HG03378 (cell line): ENCODE measurements around the gene KIAA1217.
"Not testable (repeated sequence)": the region's sequence is repeated elsewhere in the genome, so short reads cannot be mapped to it uniquely, and the experiment has no call there.

Experiments used
- ATAC-seq: cut with Tn5 transposase; IDR thresholded peaks from one replicate; pipeline ENCODE4 v1.9.1; 2021; ENCODE audit warnings: mild to moderate bottlenecking, moderate library complexity; ENCODE audit not compliant: unreplicated experiment

Gene KIAA1217

GRCh38 chr10:24337723-24338122 is 128.8 kb downstream of the KIAA1217 start:
- not testable (repeated sequence) for ATAC-seq

GRCh38 chr10:24339387-24339786 is 130.4 kb downstream of the KIAA1217 start:
- ATAC-seq: no peak

- ATAC-seq: no peak
Observed at GRCh38 chr10:24340446-24340845, 131.5 kb downstream of the KIAA1217 start.

- ATAC-seq: no peak
Observed at GRCh38 chr10:24340883-24341282, 131.9 kb downstream of the KIAA1217 start.

- ATAC-seq: no peak
Observed at GRCh38 chr10:24341371-24341770, 132.4 kb downstream of the KIAA1217 start.

GRCh38 chr10:24341897-24342296 is 133.0 kb downstream of the KIAA1217 start:
- ATAC-seq: no peak

GRCh38 chr10:24343686-24344085 is 134.7 kb downstream of the KIAA1217 start:
- no peak for ATAC-seq

- no peak for ATAC-seq
Observed at GRCh38 chr10:24344279-24344678, 135.3 kb downstream of the KIAA1217 start.

GRCh38 chr10:24344695-24345463 is 135.9 kb downstream of the KIAA1217 start:
- ATAC-seq: no peak

- ATAC-seq: no peak
Observed at GRCh38 chr10:24346877-24347519, 138.1 kb downstream of the KIAA1217 start.

GRCh38 chr10:24349379-24350001 is 140.6 kb downstream of the KIAA1217 start:
- ATAC-seq: no peak

- no peak for ATAC-seq
Observed at GRCh38 chr10:24350070-24350921, 141.4 kb downstream of the KIAA1217 start.

GRCh38 chr10:24350922-24351225 is 141.9 kb downstream of the KIAA1217 start:
- ATAC-seq: not testable (repeated sequence)

GRCh38 chr10:24351961-24352360 is 143.0 kb downstream of the KIAA1217 start:
- ATAC-seq: no peak

- no peak for ATAC-seq
Observed at GRCh38 chr10:24352399-24352798, 143.5 kb downstream of the KIAA1217 start.

GRCh38 chr10:24353319-24353718 is 144.4 kb downstream of the KIAA1217 start:
- ATAC-seq: no peak

- ATAC-seq: no peak
Observed at GRCh38 chr10:24355056-24355688, 146.2 kb downstream of the KIAA1217 start.

GRCh38 chr10:24357344-24358004 is 148.5 kb downstream of the KIAA1217 start:
- ATAC-seq: no peak

- ATAC-seq: no peak
Observed at GRCh38 chr10:24358022-24358421, 149.1 kb downstream of the KIAA1217 start.
